IMR-90 (cell line): Measurements from ENCODE around the gene PDE4B. TPM values are rescaled to one million over a fixed set of nuclear protein-coding genes. Genes with fewer than 3 reads are reported as not detected.

Experiments
- CHD1 ChIP-seq: IDR thresholded peaks from 2 replicates; pipeline ENCODE4 v1.6.1; 2012; ENCODE audit warnings: low read depth, low read length, improper control_type of control experiment
- FOS ChIP-seq: fragments of 150-350 bp; IDR thresholded peaks from 2 replicates; pipeline ENCODE4 v1.6.1; 2016; ENCODE audit warnings: low read depth, low read length
- MAZ ChIP-seq: IDR thresholded peaks from 2 replicates; pipeline ENCODE4 v1.6.1; 2012; ENCODE audit warnings: low read depth, mild to moderate bottlenecking, low read length, improper control_type of control experiment, moderate library complexity, borderline replicate concordance
- polyA plus RNA-seq, 3 experiments: library from polyadenylated mRNA; depleted of rRNA; stranded (reverse); fragments of >200 nt; gene quantifications; 2 replicates each; pipeline ENCODE4 v1.2.3, GENCODE V29; 2012; ENCODE audit warnings: low replicate concordance in 1 of 3
- total RNA-seq: library from RNA; depleted of rRNA; stranded (reverse); fragments of >200 nt; gene quantifications from 2 replicates; pipeline ENCODE4 v1.2.3, GENCODE V29; 2012

Gene PDE4B
- total and polyA plus RNA-seq, 2 of the 4 experiments (the other 2 are of a cell fraction), result 5.8 to 21.3 TPM

DNA sequence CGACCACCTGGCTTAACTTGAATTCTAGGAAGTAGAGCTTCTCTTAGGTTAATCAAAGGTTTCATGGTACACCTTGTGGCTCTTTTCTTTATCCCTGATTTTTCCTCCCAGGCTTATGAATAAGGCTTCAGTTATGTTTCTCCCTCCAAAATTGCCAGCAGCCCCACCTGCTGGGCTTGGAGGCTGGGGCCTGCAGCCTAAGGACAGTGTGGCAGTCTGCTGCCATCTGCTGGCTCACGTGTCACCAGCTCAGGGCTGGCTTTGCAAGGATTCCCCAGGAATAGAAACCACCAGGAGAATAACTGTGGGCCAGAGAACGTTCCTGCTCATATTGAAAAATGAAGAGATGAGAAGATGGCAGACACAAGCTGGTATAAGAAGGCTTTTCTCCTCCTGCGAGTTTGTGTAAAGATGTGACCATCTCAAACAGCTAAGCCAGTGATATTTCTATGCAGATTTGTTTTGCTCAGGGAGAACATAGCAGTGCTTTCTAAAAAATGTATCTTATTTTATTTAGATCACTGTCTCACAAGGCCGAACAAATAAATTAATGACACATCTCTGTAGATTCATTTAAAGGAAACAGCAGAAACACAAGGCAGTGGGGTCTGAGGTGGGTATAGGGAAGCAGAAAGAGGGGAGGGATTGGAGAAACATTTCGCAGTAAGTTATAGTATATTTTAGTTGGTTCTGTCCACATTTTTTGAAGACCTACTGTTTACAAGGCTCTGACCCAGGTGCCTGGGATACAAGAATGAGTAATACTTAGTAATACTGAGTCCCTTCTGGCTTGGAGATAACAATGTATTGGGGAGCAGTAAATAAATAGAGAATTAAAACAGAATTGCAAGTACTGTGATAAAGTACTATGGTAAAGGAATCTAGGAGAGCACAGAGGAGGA, 450.2 kb downstream of the PDE4B start (continued):
- TF ChIP-seq FOS (no peak), CHD1 (no peak), MAZ (peak; percentile 61; the same call in 1 of the 2 replicates)
